Measurements from ENCODE around the gene C12orf42.

The C12orf42 gene

DNA sequence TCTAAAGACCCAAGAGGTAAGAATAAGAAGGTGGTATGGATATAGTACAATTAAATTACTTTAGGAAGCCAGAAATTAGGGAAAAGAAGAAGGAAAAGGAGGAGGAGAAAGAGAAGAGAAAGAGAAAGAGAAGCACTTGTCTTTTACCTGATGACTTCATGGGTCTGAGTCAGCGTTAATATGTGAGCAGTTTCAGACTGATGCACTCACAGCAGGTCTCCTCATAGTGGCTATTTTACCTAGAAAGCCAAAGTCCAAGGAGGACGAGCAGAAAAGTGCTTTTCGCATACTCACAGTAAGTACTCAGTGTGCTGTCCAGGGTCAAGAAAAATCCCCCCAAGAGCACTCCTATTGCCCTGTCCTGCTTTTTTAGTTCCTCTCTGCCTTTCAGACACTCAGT lies 222.1 kb downstream of the C12orf42 start:
- DNase-seq (ENCODE audit: low read depth in 1 of 2, low spot score in 1 of 2): no peak

DNA sequence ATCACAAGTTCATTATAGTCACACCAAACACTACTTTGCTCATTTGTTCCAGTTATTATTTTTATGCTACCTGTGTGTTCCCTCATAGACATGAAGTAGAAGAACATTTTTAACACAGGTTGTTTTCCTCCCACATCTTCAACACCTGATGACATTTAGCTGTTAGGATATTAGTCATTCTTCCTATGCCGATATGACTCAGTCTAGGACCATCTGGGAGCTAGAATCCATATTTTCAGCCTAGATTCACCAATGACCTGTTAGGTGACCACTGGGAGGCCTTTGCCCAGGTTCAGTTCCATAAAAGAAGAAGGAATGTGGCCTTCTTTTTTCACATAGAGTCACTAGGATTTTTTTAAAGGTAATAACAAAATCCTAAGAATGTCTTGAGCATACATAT lies 222.8 kb downstream of the C12orf42 start:
- DNase-seq (ENCODE audit: low read depth in 1 of 2, low spot score in 1 of 2): no peak

DNA sequence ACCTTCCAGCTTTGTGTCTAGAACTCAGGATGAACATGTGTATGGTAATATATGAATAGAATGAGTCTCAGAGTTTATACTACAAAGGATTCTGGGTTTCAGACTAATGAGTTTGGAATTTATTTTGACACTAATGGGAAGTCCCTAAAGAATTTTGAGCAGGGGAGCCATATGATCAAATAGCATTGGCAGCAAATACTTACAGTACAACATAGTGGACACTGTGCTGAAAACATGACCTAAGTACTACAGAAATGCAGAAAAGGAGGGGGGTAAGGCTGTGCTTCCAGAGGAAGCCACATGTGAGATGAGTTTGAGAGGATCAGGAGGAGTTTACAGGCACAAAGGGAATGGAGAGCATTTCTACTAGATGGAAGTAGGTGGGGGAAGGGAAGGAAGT lies 225.8 kb downstream of the C12orf42 start:
- no peak for DNase-seq (ENCODE audit: low read depth in 1 of 2, low spot score in 1 of 2)

DNA sequence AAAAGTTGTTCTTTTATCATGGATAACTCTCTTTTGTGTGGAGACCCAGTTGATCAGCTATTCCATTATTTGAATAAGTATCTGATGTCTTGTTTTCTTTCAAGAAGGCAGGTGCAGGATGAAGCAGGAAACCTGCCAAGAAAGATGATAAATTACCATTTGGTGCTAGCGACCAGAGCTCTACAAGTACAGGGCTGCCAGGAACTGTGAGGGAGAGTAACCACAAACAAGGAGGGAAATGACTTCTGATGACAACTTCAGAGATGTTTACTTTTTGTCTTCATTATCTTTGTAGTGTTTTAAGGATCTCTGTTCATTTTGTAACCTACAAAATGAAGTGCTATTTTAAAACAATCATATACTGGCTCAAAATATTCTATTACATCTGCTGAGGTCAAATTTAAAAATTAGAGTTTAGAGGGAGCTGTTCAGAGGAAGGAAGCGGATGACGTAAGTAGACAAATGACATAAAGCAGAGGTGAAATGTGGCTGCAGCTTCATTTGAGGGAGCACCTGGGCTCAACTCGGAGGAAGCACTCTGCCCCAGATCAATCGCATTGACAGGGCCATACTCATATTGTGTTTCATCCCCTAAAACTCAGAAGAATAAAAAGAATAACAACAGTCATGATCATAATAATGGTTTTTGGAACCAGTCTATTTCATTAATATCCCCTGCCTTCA lies 226.8 kb downstream of the C12orf42 start:
- no peak for DNase-seq (ENCODE audit: low read depth in 1 of 2, low spot score in 1 of 2)

DNA sequence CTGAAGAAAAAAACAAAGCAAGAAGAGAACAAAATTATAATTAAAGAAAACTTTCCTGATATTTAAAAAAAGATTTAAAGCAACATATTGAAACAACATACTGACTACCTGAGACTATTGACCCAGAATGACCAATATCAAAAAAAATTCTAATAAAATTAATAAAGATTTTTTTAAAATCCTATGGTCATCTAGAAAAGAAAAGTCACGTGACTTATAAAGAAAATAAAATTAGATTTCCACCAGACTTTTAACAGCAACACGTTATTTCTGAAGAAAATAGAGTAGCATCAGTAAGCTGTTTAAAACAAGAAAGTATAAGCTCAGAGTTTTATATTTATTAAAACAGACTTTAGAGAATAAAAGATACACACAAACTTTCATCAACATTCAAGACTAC lies 238.0 kb downstream of the C12orf42 start:
- no peak for DNase-seq (ENCODE audit: low read depth in 1 of 2, low spot score in 1 of 2)
